DMS114 treated with DMSO at 0.1 percent for 48 hours (cell line): ENCODE measurements around the gene TMEM59L.
A peak's percentile ranks its signal among the peaks of the same experiment; 100 is the strongest.
"Not testable (repeated sequence)": the region's sequence is repeated elsewhere in the genome, so short reads cannot be mapped to it uniquely, and the experiment has no call there.

ENCODE experiments used
- DNase-seq: peaks from one replicate; lab custom pipeline; 2025; ENCODE audit not compliant: unreplicated experiment; lab: John Stamatoyannopoulos, UW

Gene TMEM59L

GRCh38 chr19:18612772-18613588 is at the start of gene TMEM59L:
TSS of gene TMEM59L (plus strand) at chr19:18612870. CDS start at chr19:18612959, 89 bp downstream.
- no peak for DNase-seq

GRCh38 chr19:18566953-18567352 is 45.7 kb upstream of the TMEM59L start:
- DNase-seq, result no peak

- no peak for DNase-seq
Observed at GRCh38 chr19:18568367-18568766, 44.3 kb upstream of the TMEM59L start.

- DNase-seq, result peak; percentile 96
Observed at GRCh38 chr19:18571564-18572344, 40.9 kb upstream of the TMEM59L start, which contains the start of gene UBA52. TSS of gene UBA52 (plus strand) at chr19:18571857. CDS start at chr19:18573301, 1,444 bp downstream.

GRCh38 chr19:18574691-18575291 is 37.9 kb upstream of the TMEM59L start:
- no peak for DNase-seq

- no peak for DNase-seq
Observed at GRCh38 chr19:18576383-18576782, 36.3 kb upstream of the TMEM59L start.

GRCh38 chr19:18577365-18577914 is 35.2 kb upstream of the TMEM59L start:
- no peak for DNase-seq

GRCh38 chr19:18580311-18580710 is 32.4 kb upstream of the TMEM59L start:
- no peak for DNase-seq

- DNase-seq, result no peak
Observed at GRCh38 chr19:18586306-18586705, 26.4 kb upstream of the TMEM59L start.

GRCh38 chr19:18587561-18587960 is 25.1 kb upstream of the TMEM59L start:
- DNase-seq, result no peak

GRCh38 chr19:18587962-18588610 is 24.6 kb upstream of the TMEM59L start:
- no peak for DNase-seq

- DNase-seq, result peak; percentile 65
Observed at GRCh38 chr19:18588611-18589379, 23.9 kb upstream of the TMEM59L start, which contains the start of gene REX1BD. TSS of gene REX1BD (plus strand) at chr19:18588798. CDS start at chr19:18588802, 4 bp downstream.

- DNase-seq, result peak; percentile 88
Observed at GRCh38 chr19:18589380-18590272, 23.0 kb upstream of the TMEM59L start.

GRCh38 chr19:18590273-18591272 is 22.1 kb upstream of the TMEM59L start:
- DNase-seq, result peak; percentile 94

GRCh38 chr19:18591735-18592385 is 20.8 kb upstream of the TMEM59L start:
- DNase-seq, result no peak

GRCh38 chr19:18592732-18593131 is 19.9 kb upstream of the TMEM59L start:
- DNase-seq, result not testable (repeated sequence)
